ENCODE results near the gene TMEM170B.

TMEM170B gene, protein sequence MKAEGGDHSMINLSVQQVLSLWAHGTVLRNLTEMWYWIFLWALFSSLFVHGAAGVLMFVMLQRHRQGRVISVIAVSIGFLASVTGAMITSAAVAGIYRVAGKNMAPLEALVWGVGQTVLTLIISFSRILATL

DNA sequence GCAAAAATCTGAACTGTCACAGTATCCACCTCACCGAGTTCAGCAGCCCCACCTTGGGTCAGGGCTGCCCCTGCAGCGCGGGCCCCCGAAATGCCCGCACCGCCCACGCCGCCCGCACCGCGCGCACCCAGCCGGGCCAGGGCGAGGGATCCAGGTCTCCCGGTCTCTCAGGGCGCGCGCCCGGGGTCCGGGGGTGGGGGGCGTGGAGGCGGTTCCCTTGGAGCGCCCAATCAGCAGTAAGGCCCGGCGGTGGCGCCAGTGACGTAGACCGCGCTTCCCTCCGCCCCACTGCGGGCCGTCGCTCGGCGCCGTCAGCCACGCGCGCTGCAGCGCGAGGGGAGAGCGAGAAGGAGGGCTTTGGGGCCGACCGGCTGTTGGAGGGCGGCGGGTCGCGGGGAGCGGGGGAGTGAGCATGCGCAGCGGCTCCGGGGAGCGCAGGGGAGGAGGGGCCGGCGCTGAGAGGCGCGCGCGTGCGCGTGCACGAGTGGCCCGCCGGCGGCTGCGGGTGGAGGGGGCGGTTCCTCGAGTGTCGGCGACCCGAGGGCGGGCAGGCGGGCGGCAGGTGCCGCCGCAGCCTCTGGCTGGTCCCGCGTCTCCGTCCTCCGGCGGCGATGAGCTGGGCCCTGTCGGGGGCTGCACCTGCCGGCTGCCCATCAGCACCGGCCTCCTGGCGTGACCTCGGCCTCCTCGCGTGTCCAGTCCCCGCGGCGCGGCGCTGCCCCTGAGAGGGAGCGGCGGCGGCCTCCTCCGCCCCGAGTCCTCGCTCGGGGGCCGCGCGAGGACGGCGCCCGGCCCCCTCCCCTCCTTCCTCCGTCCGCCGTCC is at the start of gene TMEM170B:
Gene TMEM170B (plus strand): TSS at position 521 of the 823 bp plus-strand sequence. CDS start 529 bp downstream, outside the sequence.
- DNase-seq (ENCODE audit: low read depth in 2 of 2) = peak; percentile 88 to 92

GRCh38 chr6:11490996-11491395 is 46.6 kb upstream of the TMEM170B start:
- DNase-seq (ENCODE audit: low read depth in 2 of 2) = no peak

GRCh38 chr6:11491596-11492463 is 45.7 kb upstream of the TMEM170B start:
- DNase-seq (ENCODE audit: low read depth in 2 of 2) = no peak

DNA sequence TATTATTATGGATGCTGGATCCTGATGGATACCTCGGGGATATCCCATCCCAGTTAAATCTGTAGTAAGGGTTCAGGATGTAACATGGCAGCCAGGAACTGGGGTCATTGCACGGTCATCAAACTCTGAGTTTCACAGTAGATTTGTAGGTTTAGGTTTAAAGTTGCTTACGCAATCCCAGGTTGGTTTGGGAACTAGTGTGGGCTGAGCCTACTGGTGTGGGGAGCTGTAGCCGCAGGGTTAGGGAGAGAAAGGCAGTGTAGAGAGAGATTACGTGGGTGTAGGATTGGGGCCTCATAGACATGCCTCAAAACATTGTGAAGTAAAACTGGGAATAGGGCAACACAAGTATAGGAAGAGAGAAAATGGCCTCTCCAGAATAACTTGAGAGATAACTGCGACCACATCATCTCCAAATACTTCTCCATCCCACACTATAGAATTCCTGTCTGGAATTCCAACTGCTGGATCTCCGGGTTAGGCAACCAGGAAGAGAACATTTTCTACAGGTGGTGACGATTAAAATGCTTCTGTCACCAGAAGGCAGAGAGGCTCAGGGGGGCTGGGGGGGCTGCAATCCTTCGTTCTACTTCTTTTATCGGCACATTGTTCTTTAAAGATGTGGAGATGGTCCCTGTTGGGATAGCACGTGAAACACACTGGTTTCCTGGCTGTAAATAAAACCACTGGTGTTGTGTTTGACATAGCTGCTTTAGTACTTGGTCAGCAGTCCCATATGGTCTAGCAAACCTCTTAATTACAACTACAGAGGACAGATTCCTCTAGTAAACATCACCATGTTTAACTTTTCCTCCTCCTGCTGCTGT is 44.9 kb upstream of the TMEM170B start:
- no peak for DNase-seq (ENCODE audit: low read depth in 2 of 2)

GRCh38 chr6:11493974-11494373 is 43.6 kb upstream of the TMEM170B start:
- DNase-seq (ENCODE audit: low read depth in 2 of 2) = no peak

- DNase-seq (ENCODE audit: low read depth in 2 of 2) = no peak
Measured at GRCh38 chr6:11494786-11495564, 42.6 kb upstream of the TMEM170B start.

GRCh38 chr6:11495565-11496145 is 41.9 kb upstream of the TMEM170B start:
- DNase-seq (ENCODE audit: low read depth in 2 of 2) = no peak

GRCh38 chr6:11496152-11497060 is 41.1 kb upstream of the TMEM170B start:
- peak; percentile 37 to 70 for DNase-seq (ENCODE audit: low read depth in 2 of 2)

DNA sequence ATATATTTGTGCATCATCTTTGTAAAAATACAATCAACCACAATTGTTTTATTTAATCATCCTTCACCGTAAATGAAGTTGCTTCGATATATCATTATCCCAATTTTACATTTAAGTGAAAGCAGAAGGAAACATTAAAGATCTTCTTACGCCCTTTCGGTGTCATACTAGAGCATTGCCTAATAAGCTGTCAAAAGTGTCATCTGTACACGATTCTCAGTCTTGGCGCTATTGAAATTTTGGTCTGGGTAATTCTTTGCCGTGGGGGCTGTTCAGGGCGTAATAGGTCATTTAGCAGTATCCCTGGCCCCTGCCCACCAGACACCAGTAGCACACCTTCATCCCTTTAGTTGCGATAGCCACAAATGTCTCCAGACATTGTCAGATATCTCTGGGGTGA is 40.4 kb upstream of the TMEM170B start:
- no peak for DNase-seq (ENCODE audit: low read depth in 2 of 2)

GRCh38 chr6:11497881-11498280 is 39.7 kb upstream of the TMEM170B start:
- no peak for DNase-seq (ENCODE audit: low read depth in 2 of 2)

GRCh38 chr6:11500008-11500407 is 37.5 kb upstream of the TMEM170B start:
- DNase-seq (ENCODE audit: low read depth in 2 of 2) = no peak

DNA sequence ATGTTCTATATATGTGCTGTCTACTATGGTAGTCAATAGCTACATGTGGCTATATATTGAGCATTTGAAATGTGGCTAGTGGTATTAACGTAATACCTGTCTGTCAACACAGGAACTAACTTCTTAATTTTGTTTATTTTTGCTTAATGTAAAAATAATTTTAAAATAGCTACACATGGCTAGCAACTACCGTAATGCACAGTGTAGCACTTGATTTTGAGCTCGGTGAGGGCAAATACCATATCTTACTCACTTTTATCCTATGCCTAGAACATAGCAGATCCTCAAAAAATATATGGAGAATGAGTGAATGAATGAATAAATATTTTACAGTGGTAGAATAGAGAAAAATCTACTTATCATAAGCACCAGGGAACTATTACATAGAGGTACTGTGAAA is 28.1 kb upstream of the TMEM170B start:
- DNase-seq (ENCODE audit: low read depth in 2 of 2) = no peak

DNA sequence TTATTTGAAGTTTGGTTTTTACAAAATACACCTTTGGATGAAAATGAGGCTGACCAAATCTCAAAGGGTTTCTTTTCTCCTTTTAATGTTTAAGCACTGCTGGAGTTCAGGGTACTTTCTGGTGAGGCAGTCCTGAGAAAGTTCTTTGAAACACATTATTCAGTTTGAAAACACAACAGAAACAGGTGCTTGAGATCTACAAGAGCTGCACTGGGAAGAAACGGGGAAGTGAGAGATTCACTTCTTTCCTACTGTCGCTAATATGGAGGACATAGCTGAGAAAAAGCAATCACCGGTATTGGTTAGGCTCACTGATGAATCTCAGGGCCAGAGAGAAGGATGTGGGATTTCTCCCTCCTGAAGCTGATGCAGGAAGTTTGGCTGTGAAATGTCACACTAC is 22.9 kb upstream of the TMEM170B start:
- no peak for DNase-seq (ENCODE audit: low read depth in 2 of 2)

- DNase-seq (ENCODE audit: low read depth in 2 of 2) = no peak
Measured at GRCh38 chr6:11515763-11516162, 21.8 kb upstream of the TMEM170B start.

GRCh38 chr6:11522812-11523605 is 14.5 kb upstream of the TMEM170B start:
- DNase-seq (ENCODE audit: low read depth in 2 of 2) = no peak

DNA sequence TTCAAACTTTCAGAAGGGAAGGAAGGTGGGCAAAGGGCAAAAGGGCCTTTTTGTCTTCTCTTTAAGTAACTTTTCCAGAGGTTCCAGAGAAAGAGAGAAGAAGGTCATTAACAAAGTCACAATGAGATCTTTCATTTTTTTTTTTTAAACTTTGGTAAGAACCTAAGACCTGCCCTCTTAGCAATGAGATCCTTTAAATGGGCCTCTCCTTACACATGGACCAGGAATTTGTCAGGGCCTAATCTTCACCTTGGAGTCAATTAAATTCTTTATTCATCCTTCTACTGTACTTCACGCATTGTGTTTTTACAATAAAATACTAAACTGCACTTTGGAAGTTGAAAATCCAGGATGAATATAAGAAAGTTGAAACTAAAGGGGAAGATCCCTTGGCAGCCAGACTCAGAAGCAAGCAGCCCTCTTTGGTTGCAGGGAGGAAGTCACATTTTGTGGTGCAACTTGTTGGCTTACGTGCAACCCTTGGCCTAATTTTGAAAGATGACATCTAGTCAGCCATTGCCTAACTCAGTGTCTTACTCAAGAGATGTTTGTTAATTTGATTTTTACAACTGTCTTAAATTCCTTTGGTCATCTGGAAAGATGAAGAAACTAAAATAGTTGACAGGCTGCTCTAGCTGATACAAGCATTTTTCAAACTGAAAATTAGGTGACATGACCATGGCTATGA is 11.9 kb upstream of the TMEM170B start:
- DNase-seq (ENCODE audit: low read depth in 2 of 2) = no peak

DNA sequence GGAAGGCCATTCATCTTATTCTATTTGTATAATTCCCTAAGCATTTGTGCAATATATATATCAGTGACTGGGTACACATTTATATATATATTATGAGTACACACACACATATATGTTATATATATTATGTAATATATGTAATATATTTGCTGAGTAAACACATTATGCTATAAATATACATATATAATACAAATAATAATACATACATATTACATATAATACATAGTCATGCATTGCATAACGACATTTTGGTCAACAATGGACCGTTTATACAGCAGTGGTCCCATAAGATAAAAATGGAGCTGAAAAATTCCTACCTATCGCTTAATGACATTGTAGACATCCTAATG is 11.4 kb upstream of the TMEM170B start:
- DNase-seq (ENCODE audit: low read depth in 2 of 2) = no peak

- no peak for DNase-seq (ENCODE audit: low read depth in 2 of 2)
Measured at GRCh38 chr6:11527274-11527870, 10.2 kb upstream of the TMEM170B start.
